H1 (cell line): ENCODE data around the gene ENDOV. TPM values are rescaled to one million over a fixed set of nuclear protein-coding genes. Genes with fewer than 3 reads are reported as not detected.
A peak's percentile ranks its signal among the peaks of the same experiment; 100 is the strongest.

ENCODE experiments used
- ASH2L ChIP-seq: fragments of 200-600, 300-600 bp; sonication (generic); IDR thresholded peaks from one replicate; pipeline ENCODE4 v1.7.1; 2017; ENCODE audit warnings: low read length
- CHD1 ChIP-seq: IDR thresholded peaks from 2 replicates; pipeline ENCODE4 v1.6.1; 2012; ENCODE audit warnings: low read depth, low read length, improper control_type of control experiment
- E2F6 ChIP-seq: IDR thresholded peaks from 2 replicates; pipeline ENCODE4 v1.6.1; 2012; ENCODE audit warnings: inconsistent platforms
- EZH2 ChIP-seq: fragments of 200-600 bp; sonication (generic); IDR thresholded peaks from 2 replicates; pipeline ENCODE4 v1.7.1; 2012; ENCODE audit warnings: low read depth, mild to moderate bottlenecking, moderate library complexity, low read length, inconsistent platforms; ENCODE audit not compliant: severe bottlenecking
- FOSL1 ChIP-seq: IDR thresholded peaks from 2 replicates; pipeline ENCODE4 v1.6.1; 2011; ENCODE audit warnings: mild to moderate bottlenecking, low read depth, low read length, moderate library complexity; ENCODE audit not compliant: insufficient read depth
- NANOG ChIP-seq: IDR thresholded peaks from 2 replicates; pipeline ENCODE4 v1.6.1; 2011; ENCODE audit warnings: low read length, low read depth, mild to moderate bottlenecking, inconsistent platforms; ENCODE audit not compliant: insufficient read depth, poor library complexity, severe bottlenecking
- POLR2AphosphoS5 ChIP-seq: IDR thresholded peaks from 2 replicates; pipeline ENCODE4 v1.6.1; 2011; ENCODE audit warnings: low read depth, low read length
- RAD21 ChIP-seq, 2 experiments: IDR thresholded peaks in 1 of 2; conservative IDR thresholded peaks in 1 of 2; 2 replicates each; pipeline ENCODE4 v1.6.1; 2011; ENCODE audit warnings: low read depth in 2 of 2, low read length in 2 of 2, improper control_type of control experiment in 1 of 2, inconsistent platforms in 1 of 2, mild to moderate bottlenecking in 1 of 2, moderate library complexity in 1 of 2
- SUZ12 ChIP-seq: fragments of 200-600 bp; sonication (generic); IDR thresholded peaks from 2 replicates; pipeline ENCODE4 v1.6.1; 2012; ENCODE audit warnings: mild to moderate bottlenecking, inconsistent platforms, low read length, moderate library complexity, mixed read lengths
- polyA plus RNA-seq, 7 experiments: library from polyadenylated mRNA; depleted of rRNA in 3 of 7; stranded (reverse) in 5 of 7; unstranded in 2 of 7; fragments of >200 nt in 5 of 7; fragments of 200-250 nt in 2 of 7; gene quantifications; 1 replicate in 5 of 7; 2 replicates in 1 of 7; 4 replicates in 1 of 7; pipeline versions ENCODE4 v1.2.1 to v1.2.3, GENCODE V29; 2011 to 2013; ENCODE audit warnings: missing spikeins in 2 of 7, mixed read lengths in 2 of 7
- total RNA-seq: library from RNA; stranded (reverse); fragmentation: NEBNext Ultra II Directional; extraction: Animal tissue kit (Norgen Biotek cat#: 25700); gene quantifications from 2 replicates; pipeline ENCODE4 v1.2.1, GENCODE V29; 2021
- TF ChIP-seq, protein P1 (sequence below): IDR thresholded peaks from 2 replicates; pipeline ENCODE4 v1.6.1; 2012; ENCODE audit warnings: low read length, inconsistent platforms

ENDOV gene
- total and polyA plus RNA-seq, 2 of the 8 experiments (the other 6 are each of a cell fraction or from before 2014, with no cell fraction given), result 10.6 to 13.3 TPM

- TF ChIP-seq EZH2 (peak; percentile 59), FOSL1 (no peak), ASH2L (no peak), POLR2AphosphoS5 (no peak), SUZ12 (peak; percentile 81), NANOG (no peak), E2F6 (peak; percentile 8; the same call in 1 of the 2 replicates), RAD21 (IDR thresholded peaks at IDR 0.05 in 1 of 2, conservative IDR thresholded peaks at IDR 0.05 in 1 of 2; ENCODE audit: low read depth in 2 of 2, low read length in 2 of 2) (no peak), CHD1 (no peak)
- TF ChIP-seq, protein P1, sequence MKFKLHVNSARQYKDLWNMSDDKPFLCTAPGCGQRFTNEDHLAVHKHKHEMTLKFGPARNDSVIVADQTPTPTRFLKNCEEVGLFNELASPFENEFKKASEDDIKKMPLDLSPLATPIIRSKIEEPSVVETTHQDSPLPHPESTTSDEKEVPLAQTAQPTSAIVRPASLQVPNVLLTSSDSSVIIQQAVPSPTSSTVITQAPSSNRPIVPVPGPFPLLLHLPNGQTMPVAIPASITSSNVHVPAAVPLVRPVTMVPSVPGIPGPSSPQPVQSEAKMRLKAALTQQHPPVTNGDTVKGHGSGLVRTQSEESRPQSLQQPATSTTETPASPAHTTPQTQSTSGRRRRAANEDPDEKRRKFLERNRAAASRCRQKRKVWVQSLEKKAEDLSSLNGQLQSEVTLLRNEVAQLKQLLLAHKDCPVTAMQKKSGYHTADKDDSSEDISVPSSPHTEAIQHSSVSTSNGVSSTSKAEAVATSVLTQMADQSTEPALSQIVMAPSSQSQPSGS, result no peak
These were observed 62.1 kb downstream of the ENDOV start (continued) for GRCh38 chr17:80476877-80477646.
